Ovary (tissue), 3 donors: ENCODE measurements around the gene PPP6R3.

Experiments
- EP300 ChIP-seq: sonication (generic); formaldehyde crosslinking; IDR thresholded peaks from one replicate; pipeline ENCODE4 v1.6.1; 2017; ENCODE audit warnings: antibody characterized with exemption
- POLR2A ChIP-seq: fragments of 450-650 bp; IDR thresholded peaks from one replicate; pipeline ENCODE4 v1.6.1; 2017; ENCODE audit warnings: antibody characterized with exemption, mild to moderate bottlenecking, moderate library complexity
- TF ChIP-seq, protein P1 (sequence below), 3 donors: fragments of 450-650 bp in 2 of 3; fragments of 200-600 bp in 1 of 3; IDR thresholded peaks; one replicate each; pipeline versions ENCODE4 v1.5.1 to v1.8.0; 2016 to 2022; ENCODE audit warnings: antibody characterized with exemption in 3 of 3, mild to moderate bottlenecking in 1 of 3
- donor health status: DM: no; HTN: no; CAD: no.

DNA sequence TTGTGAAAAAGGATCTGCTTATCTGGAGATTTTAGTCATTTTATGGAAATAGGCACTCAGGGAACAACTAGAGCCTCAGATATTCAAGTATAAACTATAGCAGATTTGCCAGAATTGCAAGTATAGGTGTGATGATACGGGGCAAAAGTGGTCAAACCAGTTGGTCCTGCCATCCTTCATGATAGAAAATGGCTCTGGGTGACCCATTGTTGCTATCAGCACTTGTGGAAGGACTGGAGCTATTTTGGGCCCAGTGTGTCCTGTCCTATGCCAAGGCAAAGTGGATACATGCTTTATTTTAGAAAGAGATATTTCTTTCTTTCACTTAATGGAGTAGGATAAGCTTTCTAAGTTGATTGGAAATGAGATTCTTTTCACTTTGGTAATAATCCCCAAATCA is 85.2 kb downstream of the PPP6R3 start:
- TF ChIP-seq, protein P1, sequence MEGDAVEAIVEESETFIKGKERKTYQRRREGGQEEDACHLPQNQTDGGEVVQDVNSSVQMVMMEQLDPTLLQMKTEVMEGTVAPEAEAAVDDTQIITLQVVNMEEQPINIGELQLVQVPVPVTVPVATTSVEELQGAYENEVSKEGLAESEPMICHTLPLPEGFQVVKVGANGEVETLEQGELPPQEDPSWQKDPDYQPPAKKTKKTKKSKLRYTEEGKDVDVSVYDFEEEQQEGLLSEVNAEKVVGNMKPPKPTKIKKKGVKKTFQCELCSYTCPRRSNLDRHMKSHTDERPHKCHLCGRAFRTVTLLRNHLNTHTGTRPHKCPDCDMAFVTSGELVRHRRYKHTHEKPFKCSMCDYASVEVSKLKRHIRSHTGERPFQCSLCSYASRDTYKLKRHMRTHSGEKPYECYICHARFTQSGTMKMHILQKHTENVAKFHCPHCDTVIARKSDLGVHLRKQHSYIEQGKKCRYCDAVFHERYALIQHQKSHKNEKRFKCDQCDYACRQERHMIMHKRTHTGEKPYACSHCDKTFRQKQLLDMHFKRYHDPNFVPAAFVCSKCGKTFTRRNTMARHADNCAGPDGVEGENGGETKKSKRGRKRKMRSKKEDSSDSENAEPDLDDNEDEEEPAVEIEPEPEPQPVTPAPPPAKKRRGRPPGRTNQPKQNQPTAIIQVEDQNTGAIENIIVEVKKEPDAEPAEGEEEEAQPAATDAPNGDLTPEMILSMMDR (IDR thresholded peaks at IDR 0.05), result no peak
- TF ChIP-seq POLR2A (no peak), EP300 (no peak)
